Ramos (cell line): ENCODE results near the gene NDUFAF7.
"Not testable (repeated sequence)": the region's sequence is repeated elsewhere in the genome, so short reads cannot be mapped to it uniquely, and the experiment has no call there.

Experiments
- in situ Hi-C: fragments of 300-500 bp; cut with MboI; formaldehyde crosslinking; loops from one replicate; pipeline ENCODE4 v1.14.3; 2022; ENCODE audit warnings: low sequenced_read_pairs; ENCODE audit not compliant: unreplicated experiment

Gene NDUFAF7

DNA sequence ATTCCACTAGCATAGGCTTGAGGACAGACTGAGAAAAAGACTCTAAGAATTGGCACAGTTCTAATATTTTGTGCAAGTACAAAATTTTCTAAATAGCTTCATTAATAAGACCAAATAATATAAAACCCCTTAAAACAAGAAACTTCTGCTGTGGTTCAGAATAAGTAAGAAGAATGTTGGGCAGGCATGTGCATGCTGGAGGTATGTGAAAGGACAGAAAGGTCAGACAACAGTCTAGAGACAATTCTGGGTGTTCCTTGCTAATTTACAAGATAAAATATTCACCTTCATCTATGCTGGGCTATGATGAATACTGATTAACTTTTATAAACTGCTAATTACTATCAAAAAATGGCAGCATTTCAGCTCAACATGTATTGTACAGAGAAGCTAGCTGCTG lies 20.2 kb upstream of the NDUFAF7 start:
- in situ Hi-C loops: no loop called here

DNA sequence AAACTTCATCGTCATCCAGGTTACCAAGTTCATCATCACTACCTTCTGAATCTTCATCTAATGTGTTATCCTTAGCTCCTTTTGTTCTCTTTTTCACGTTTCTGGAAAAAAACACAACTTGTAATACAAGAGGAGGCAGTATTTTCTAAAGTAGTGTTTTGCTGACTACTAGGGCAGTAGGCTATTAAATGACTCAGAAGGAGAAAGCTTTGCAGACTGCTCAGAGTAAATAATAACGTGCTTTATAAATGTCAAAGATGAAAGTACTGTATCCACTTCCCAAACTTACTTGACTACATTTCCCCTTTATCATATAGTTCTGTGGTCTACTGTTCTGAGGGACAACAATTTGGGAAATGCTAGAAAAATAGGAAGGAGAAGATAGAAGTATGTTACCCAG lies 19.5 kb upstream of the NDUFAF7 start:
- in situ Hi-C loops: no loop called here

DNA sequence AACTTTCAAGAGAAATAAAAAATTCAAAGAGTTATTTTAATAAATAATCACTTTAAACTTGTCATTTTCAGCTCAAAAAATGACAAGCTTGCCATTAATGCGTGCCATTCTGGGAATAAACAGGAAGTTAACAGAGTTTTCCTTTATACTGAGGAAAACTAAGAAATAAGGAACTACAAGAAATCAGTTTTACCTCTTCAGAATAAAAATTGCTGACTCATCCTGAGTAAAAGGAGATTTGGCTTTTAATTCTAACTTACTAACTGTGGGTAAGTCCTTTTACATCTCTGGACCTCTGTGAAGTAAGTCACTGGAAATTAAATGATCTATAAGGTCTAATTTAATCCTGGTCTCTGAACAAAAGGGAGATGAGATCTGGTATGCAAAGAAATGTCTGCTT lies 16.2 kb upstream of the NDUFAF7 start:
- in situ Hi-C loops: no loop called here

DNA sequence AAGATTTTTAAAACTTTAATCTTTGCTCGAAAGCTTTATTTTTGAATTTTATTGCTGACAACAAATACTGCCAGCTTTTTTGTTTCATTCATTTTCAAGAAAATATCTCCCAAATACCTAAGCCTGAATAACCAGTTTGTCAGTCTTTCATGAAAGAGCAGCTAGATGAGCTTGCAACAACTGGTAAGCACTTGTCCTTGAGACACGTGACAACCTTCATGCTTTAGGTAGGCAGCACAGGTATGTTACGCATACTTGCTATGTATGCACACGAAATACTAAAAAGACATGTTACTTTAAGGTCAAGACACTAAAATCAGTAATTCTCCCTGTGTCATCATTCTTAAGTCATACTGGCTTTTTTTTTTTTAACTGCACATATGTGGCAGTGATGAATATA lies 12.4 kb upstream of the NDUFAF7 start:
- in situ Hi-C loops: no loop called here

DNA sequence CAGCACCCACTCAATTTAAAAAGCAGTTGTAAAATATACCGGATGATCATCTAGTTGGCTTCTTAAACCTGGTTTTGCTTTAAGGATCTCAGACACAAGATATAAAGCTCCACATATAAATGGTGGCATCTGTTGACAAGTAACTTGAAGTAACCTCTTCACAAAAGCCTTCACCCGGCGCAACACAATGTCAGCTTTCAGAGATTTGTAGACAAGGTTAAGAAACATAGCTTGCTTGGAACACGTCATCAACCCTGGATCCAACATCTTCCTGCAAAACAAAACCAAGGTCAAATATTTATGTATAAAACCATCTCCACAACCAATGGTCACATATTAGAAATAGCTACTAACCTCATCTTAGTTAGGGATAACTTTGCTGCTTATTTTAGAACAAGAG lies 8.3 kb upstream of the NDUFAF7 start:
- in situ Hi-C loops: no loop called here

DNA sequence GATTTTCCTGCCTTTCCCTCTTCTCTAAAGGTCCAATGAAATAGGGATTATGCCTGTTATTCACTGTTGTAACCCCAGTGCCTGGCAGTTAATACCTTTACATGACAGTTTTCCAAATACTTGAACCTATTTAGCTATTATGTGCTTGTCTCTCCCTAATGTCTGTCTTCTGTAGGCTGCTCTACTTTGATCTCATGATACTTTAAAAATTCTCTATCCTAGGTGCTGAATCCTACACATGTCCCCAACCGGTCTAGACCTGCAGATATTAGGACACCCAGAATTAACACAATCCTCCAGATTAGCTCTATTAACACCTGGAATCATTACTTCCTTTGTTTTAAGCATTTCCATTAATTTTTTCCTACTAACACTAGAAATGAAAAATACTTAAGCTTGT lies 7.4 kb upstream of the NDUFAF7 start:
- in situ Hi-C loops: no loop called here

DNA sequence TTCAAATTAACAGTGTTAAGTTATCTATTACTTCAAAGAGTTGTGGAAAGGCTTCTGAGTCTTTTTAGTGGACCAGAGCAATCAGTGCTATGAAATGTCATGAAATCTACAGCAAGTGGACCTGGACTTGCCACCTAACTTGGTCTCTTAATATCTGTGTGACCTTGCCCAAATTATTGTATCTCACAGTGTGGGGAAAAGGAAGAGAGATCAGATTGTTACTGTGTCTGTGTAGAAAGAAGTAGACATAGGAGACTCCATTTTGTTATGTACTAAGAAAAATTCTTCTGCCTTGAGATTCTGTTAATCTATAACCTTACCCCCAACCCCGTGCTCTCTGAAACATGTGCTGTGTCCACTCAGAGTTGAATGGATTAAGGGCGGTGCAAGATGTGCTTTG lies 6.3 kb upstream of the NDUFAF7 start:
- in situ Hi-C loops: not testable (repeated sequence)

DNA sequence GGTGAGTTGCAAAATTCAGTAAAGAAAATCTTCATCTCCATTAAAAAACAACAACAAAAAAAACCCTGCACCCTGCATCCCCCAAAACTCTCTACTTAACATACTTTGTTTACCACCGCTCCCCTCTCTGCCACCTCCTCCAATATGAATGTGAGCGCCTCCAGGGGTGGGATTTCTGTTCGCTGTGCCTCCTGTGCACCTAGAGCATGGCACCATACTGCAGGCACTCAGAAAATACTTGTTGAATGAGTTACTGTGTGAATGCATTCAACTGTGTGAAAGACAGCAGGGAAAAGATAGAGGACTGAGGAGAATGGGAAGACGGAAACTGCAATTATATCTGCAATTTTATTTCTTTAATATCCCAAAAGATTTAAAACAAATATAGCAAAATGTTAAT lies 4.6 kb upstream of the NDUFAF7 start:
- in situ Hi-C loops: no loop called here

DNA sequence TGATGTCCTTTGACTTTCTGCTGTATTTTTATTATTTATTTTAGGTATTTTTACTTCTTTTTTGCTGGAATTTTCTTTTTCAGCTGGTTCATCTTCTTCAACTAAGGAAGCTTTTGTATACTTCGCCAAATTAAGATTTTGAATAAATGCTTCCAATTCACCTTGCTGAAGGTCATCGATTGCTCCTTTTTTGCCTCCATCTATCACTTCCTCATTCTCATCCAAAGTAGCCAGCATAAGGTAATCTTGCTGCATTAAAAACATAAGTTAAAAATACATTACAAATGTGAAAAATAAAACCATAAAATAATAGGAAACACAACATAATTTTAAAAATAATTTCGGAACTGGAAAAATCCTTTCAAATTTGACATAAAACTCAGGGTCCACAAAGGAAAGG lies 2.7 kb upstream of the NDUFAF7 start:
- in situ Hi-C loops: no loop called here

DNA sequence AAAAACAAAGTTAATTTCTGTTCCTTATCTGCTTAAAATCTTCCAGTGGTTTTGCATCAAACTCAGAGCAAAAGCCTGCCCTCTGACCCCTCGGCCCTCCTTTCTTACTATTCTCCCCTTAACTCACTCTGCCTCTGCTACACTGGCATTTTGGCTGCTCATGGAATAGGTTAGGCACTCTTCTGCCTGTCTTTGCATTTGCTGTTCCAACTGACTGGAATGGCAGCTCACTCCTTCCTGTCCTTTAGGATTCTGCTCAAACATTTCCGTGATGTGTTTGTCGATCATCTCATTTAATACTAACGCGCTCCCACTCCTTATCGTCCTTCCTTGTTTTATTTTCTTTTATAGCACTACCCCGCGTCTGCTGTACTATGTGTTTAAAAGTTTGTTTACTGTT lies 877 bp upstream of the NDUFAF7 start:
- in situ Hi-C loops: no loop called here

DNA sequence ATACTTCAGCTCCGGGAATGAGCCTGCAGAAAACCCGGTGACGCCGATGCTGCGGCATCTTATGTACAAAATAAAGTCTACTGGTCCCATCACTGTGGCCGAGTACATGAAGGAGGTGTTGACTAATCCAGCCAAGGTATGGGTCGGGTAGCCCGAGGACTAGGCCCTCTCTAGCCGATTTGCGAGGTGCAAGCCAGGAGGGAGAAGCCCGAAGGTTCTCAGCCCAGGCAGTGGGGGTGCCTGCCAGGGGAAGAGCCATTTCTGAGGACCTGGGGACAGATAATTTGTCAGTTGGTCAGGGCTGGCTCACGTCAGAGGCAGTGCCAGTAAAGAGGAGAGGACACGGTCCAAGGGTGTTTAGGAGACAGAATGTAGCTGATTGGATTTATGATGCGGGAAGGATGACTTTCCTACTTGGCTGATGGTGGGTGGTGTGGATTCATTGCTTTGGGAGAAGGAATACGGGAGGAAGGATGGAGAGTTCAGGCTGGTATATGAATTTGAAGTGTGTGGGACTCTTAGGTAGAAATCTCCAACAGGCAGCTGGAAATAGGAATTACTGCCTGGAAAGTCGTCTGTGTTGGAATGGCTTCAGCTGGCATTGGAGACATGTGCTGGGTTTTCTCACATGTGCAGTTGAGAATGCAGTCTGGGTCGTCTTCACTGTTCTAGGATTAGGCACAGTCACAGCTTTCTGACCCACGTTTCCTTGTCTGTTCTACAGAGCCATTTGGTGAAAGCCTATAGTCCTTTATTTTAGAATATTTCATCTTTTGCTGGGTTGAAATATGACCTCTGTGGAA lies 874 bp downstream of the NDUFAF7 start:
- in situ Hi-C loops: no loop called here

DNA sequence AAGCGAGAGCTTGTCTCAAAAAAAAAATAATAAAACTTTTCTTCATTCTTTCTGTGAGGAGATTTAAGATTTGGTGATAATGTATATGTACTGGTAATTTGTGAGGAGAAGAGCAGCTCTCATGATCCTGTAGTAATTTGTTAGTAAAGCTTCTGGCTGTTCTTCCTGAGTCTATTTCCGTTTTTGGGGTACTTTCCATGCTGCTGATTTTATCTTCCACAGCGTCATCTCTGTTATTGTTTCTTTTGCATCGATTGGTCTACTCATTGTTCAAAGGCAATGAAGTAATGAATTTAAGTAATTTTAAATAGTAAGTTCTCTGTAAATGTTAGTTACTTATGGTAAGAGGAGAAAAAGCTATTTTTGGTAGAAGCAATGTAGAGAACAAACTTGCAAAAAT lies 12.0 kb downstream of the NDUFAF7 start:
- in situ Hi-C loops: no loop called here

DNA sequence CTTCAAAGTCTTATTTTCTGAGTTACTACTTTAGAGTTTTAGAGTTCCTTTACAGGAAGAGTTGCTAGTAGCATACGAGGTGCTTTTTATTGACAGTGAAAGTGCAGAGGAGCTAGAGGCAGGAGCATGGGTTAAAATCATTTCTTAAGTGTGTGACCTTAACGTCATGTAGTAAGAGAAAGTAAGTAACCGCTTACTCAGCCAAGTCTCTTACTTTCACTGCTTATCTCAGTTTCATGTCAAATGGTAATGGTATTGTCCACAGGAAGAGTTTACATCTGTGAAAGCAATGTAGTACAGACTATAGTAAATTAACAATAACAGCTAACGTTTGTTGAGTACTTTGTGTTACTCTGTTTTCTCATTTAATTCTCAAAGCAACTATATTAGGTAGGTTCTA lies 12.6 kb downstream of the NDUFAF7 start:
- in situ Hi-C loops: no loop called here

DNA sequence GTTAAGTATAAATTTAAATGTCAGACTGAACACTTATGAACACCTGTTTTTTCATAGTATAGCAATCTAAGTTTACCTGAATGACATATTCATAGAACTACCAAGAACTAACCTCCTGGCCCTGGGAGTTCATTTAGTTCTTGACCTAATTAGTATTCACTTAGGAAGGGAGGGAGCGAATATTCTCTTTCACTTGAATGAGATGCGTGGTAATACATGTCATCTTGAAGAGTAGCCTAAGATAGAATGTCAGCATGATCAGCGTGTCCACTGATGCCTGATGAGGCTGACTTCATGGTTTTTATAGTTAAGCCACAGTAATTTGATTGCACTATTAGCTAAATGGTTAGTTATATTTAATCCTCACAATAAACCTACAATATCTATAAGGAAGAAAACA lies 13.3 kb downstream of the NDUFAF7 start:
- in situ Hi-C loops: no loop called here

DNA sequence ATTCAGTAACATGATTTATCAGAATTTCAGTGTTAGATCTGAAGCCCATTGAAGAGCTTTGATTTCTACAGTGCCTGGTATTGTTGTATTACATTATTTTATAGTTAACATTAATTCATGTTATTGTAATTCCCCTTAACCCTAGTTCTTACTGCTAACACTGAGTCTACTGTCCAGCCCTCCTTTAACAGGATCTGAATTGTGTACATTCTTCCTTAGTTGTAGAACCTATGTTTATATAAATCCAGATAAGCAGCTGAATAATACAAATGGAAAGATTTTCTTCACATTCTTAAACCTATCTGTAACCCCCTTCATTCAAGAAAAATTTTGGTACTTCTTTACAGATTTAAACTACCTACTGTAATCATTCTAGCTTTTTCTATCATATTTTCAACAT lies 14.7 kb downstream of the NDUFAF7 start:
- in situ Hi-C loops: no loop called here

DNA sequence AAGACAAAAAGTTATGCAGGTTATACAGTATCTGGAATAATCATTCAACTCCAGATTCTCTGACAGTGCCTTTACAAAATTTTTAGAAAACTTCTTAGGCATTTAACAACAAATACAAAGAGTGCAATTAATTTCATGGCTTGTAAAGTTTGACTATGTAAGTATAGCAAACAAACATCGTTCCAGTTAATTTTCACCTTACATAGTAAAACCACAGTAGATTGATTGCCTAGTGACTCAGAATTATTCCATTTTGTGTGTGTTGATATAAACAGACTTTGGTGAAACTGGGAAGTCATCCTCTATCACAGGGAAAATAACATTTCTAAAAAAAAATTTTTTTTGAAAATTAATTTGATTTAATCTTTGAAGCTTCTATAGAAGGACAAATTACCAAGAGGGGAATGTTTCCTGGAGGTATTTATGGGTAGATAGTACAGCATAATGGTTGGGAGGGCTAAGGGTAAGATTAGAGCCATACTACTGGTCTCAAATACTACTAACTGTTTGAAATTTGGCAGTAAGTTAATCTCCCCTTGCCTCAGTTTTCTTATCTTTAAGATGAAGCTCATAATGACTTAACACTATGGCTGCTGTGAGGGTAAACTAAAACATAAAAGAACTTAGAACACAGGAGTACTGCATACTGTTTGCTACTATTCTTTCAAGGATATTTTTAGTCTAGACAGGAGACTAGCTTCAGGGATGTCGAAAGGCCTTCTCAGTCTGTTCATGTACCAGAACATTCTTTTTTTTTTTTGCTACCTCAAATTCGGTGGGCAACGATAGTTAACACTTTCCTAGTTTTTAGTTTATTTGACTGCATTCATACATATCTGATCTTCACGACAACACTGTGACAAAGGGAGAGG lies 19.6 kb downstream of the NDUFAF7 start:
- in situ Hi-C loops: no loop called here

DNA sequence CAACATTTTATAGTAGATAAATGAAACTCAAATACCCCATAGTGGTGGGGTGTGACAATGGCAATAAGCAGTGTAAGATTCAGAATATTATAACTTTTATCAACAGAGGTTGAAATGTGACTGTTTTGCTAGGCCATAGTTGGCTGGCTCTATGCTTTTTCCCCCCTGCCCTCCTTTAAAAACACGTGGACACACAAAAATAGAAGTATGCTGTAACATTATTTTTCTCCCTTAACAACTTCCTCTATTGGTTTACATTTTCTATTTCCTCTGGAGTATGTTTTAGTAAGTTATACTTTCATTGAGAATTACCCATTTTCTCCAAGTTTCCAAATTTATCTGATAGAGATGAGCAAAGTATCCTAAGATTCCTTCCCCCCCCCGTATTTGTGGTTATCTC lies 31.1 kb downstream of the NDUFAF7 start:
- in situ Hi-C loops: no loop called here

DNA sequence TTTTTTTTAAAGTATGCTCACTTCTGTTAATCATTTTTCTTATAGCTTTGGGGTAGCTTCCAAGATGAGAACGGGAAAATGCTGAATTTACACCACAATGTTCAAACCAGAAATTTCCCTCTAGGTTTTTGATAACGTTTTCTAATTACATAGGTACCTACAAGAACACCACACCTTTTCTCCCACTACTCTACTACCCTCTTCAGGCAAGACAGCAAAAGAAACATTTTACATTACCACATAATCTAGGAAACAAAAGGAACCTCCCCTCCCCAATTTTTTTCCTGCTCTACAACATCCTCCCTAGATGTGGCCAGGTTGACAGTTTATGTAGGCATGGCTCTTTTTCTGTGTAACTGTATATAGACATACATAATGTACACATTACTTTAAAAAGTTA lies 32.4 kb downstream of the NDUFAF7 start:
- in situ Hi-C loops: no loop called here

DNA sequence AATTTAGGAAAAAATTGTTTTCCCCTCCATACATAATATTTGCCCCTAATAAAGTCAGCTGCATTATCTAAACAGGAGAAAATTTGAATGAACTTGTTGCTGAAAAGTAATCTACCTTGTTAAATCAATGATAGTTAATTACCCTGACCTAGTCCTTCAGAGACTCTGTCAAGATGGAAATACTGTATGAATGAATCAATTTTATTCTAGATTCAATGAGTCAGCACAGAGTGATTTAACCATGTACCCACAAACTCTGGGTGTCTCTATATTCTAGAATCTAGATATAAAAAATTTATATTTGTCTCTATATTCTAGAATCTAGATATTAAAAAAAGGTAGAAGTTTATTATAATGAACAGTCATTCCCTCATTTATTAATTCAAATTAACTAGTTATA lies 36.2 kb downstream of the NDUFAF7 start:
- in situ Hi-C loops: no loop called here

DNA sequence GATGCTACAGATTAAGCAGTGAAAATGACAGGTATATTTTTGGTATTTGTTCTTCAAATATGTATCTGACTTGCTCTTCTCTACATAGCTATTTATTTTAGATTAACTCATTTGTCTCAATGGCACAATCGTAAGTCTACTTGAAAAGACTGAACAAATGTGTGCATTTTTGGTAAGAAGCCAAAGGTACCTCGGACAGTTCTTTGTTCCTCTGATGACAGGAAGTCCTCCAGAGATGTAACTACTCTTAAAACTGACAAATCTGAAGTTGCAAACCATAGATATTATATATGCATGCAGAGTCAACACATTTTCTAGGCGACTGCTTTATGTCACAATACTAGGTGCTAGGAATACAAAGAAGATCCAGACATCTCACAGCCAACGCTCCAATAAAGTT lies 36.7 kb downstream of the NDUFAF7 start:
- in situ Hi-C loops: no loop called here

DNA sequence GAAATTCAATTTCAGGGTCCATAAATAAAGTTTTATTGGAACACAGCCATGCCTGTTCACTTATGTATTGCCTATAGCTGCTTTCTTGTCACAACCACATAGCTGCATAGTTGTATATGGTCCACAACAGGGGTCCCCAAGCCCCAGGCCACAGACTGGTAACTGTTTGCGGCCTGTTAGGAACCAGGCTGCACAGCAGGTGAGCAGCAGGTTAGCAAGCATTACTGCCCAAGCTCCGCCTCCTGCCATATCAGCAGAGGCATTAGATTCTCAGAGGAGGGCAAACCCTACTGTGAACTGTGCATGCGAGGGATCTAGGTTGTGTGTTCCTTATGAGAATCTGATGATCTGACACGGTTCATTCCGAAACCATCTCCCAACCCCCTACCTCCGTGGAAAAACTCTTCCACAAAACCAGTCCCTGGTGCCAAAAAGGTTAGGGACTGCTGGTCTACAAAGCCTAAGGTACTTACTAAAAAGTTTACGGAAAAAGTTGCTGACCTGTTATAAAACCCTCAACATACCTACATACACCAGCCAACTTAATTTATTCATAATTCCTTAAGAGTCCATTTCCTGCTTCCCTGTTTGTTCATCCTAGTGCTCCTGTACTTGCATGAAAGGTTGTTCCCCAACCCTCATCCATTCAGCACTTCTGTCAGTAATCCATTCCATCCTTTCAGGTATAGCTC lies 40.1 kb downstream of the NDUFAF7 start:
- in situ Hi-C loops: no loop called here
